HG03064 (cell line): Measurements from ENCODE around the gene MARCHF7.
"Not testable (repeated sequence)": the region's sequence is repeated elsewhere in the genome, so short reads cannot be mapped to it uniquely, and the experiment has no call there.

Source experiments
- ATAC-seq: cut with Tn5 transposase; IDR thresholded peaks from one replicate; pipeline ENCODE4 v1.9.1; 2021; ENCODE audit warnings: low read depth; ENCODE audit not compliant: unreplicated experiment

The MARCHF7 gene

DNA sequence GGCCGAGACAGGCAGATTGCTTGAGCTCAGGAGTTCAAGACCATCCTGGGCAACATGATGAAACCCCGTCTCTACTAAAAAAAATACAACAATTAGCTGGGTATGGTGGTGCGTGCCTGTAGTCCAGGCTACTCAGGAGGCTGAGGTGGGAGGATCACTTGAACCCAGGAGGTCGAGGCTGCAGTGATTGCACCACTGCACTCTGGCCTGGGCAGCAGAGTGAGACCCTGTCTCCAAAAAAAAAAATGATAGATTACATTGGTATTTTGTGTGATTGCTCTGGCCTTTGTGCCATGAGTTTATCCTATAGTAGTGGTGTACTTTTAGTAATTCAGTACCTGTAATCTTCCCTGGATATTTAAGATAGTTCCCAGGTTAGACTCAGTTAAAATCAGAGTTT is 4.1 kb downstream of the MARCHF7 start:
- ATAC-seq: not testable (repeated sequence)

DNA sequence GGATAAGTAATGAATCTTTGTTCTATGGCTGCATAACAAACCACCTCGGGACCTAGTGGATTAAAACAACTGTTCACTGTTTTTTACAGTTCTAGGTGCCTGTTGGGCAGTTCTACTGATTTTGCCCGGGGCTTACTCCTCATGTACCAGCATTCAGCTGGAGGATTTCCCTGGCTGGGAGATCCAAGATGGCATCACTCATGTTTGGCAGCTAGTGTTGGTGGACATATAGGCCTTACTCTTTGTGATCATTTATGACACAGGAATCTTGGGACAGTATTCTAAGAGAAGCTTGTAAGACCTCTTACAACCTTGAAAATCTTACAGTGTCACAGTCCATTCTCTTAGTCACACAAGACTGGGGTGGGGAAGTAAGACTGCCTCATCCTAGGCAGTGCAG is 4.6 kb downstream of the MARCHF7 start:
- ATAC-seq: no peak

GRCh38 chr2:159720676-159721075 is 8.4 kb downstream of the MARCHF7 start:
- no peak for ATAC-seq

- no peak for ATAC-seq
Observed at GRCh38 chr2:159722580-159722979, 10.3 kb downstream of the MARCHF7 start.

- ATAC-seq: not testable (repeated sequence)
Observed at GRCh38 chr2:159724795-159725572, 12.7 kb downstream of the MARCHF7 start.

DNA sequence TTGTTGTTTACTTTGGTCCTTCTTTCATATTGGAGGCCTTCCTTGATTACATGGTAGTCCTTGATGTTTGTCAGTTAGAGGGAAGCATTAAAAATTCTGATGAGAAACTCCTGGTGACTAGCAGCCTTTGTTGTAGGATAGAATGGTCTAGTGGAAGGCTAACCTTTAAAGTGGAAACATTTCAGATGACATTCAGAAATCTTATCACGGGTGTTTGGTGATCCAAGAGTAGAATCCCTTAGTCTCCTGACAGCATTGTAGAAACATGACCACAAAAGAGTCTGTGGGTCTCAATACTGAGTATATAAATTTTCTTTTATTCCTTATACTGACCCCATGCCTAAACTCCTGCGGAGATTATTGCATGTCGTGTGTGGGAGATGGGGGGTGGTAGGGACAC is 13.4 kb downstream of the MARCHF7 start:
- no peak for ATAC-seq

GRCh38 chr2:159728629-159729028 is 16.3 kb downstream of the MARCHF7 start:
- no peak for ATAC-seq

DNA sequence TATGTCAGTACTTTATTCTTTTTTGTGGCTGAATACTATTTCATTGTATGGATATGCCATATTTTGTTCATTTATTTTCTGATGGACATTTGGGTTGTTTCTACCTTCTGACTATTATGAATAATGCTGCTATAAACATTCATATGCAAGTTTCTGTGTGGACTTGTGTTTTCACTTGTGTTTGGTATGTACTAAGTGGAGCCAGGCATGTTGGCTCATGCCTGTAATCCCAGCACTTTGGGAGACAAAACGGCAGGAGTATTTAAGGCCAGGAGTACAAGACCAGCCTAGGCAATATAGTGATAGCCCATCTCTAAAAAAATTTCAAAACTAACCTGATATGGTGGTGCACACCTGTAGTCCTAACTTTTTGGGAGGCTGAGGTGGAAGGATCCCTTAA is 23.3 kb downstream of the MARCHF7 start:
- ATAC-seq: no peak

DNA sequence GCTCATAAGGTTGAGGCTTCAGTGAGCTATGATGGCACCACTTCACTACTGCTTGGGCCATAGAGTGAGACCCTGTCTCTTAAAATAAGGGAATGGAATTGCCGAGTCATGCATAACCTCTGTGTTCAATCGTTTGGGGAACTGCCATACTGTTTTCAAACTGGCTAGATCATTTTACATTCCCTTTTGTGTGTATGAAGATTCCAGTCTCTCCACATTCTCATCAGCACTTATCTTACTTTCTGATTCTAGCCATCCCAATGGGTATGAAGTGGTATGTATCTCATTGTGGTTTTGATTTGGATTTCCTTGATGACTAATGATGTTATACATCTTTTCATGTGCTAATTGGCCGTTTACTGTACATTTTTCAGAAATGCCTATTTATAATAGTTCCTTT is 23.7 kb downstream of the MARCHF7 start:
- no peak for ATAC-seq

- ATAC-seq: no peak
Observed at GRCh38 chr2:159737292-159737916, 25.1 kb downstream of the MARCHF7 start.

- ATAC-seq: no peak
Observed at GRCh38 chr2:159737917-159738296, 25.6 kb downstream of the MARCHF7 start.

DNA sequence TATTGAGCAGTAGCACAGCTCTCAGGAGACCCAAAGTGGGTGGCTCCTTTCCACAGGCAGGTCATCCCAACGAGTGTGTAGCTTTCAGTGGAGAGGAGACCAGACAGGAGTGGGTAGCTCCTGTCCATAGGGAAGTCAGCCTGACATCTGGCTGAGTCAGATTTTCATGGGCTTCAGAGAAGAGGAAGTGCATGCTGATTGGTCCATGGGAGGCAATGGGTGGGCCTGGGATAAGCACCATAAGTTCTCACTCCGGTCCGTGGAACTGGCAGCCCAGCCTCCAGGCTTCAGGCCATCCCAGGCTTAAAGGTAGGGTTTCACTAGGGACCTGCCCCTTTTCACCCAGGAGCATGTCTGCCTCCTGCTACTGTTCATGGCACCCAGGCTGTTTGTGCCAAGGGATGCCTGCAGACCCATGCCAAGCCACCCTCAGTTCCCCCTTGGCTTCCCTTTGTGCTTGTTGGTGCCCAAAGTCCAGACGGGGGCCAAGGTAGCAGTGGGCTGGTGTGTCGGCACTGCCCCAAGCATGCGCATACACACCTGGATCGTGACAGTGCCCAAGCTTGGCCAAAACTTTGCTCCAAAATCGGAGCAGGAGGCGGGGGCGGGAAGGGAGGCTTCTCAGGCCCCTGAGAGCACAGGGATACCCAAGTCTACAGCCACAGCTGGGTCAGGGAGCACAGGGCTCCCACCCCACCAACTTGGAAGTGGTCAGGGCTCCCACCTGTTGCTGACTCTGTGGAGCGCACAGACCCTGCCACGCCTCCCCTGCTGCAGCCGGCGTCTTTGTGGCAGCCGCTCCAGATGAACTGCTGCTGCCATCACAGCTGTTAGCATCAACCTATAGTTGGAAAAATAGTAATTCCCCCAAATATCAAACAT is 26.4 kb downstream of the MARCHF7 start:
- ATAC-seq: no peak

DNA sequence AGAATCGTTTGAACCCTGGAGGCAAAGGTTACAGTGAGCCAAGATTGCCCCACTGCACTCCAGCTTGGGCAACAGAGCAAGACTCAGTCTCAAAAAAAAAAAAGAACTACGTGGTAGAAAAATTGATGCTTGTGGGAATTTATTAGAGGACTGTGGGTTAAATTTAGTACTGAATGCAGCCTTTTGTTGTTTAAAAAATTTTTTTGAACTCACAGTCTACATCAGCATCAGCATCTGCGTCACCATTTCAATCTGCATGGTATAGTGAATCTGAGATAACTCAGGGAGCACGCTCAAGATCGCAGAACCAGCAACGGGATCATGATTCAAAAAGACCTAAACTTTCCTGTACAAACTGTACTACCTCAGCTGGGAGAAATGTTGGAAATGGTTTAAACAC is 30.5 kb downstream of the MARCHF7 start:
- ATAC-seq: no peak

GRCh38 chr2:159744363-159744762 is 32.1 kb downstream of the MARCHF7 start:
- ATAC-seq: no peak

DNA sequence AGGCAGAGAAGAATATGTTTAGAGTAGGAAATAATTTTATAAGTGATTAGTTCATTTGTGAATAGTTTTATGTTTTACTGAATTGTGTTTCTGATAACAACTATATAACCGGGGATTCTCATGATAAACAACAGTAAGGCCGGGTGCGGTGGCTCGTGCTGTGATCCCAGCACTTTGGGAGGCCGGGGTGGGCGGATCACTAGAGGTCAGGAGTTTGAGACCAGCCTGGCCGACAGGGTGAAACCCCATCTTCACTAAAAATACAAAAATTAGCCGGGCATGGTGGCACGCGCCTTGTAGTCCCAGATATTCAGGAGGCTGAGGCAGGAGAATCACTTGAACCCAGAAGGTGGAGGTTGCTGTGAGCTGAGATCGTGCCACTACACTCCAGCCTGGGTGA is 32.9 kb downstream of the MARCHF7 start:
- ATAC-seq: not testable (repeated sequence)

DNA sequence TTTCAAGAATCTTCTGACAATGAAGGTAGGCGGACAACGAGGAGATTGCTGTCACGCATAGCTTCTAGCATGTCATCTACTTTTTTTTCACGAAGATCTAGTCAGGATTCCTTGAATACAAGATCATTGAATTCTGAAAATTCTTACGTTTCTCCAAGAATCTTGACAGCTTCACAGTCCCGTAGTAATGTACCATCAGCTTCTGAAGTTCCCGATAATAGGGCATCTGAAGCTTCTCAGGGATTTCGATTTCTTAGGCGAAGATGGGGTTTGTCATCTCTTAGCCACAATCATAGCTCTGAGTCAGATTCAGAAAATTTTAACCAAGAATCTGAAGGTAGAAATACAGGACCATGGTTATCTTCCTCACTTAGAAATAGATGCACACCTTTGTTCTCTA is 35.8 kb downstream of the MARCHF7 start:
- ATAC-seq: no peak

DNA sequence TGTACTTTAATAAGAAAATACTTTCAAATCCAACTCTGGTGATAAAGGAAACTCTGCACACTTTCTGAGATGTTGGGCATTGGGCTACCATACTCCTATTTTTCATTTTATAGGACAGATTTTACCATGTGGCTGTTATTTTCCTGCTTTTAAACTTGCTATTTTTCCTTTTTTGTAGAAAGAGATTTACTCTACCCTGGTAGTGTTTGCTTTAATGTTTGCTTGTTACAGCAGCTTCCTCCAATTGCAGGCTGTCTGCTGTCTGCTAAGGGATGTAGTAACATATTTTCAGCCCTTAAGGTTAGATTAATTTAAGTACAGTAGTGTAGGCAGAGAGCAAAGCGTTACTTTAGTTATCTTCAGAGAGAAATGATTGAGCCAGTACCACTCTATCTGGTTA is 38.6 kb downstream of the MARCHF7 start:
- ATAC-seq: no peak

DNA sequence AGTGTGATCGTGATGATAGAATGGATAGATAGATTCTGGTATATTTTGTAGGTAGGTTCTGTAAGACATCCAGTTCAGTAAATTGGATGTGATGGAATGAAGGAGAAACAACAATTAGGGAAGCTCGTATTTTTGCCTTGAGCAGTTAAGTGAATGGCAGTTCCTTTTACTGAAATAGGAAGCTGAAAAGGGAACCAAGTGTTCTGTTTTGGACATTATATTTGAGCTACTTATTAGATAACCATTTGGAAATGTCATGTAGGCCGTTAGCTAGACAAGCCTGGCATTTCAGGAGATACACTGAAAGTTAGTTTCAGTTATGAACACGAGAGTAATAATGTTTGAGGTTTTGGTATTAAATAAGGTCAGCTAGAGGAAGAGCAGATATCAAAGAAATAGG is 41.5 kb downstream of the MARCHF7 start:
- ATAC-seq: no peak

DNA sequence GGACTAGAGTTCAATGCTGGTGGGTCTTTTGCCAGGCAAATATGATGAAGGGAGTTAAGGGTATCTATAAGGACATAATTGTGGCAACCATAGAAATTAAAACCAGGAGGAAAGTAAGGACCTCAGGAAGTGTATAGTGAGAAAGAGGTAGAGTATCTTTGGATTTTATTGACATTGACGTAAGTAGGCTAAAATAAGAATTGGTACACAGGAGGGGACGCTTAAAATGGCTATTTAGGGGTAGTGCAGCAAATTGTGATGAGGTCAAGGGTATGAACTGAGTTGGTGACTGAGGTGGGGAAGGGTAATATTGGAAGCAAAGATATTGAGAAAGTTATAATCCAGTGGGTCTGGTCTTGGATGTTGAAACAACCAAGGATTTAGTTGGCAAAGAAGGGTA is 42.7 kb downstream of the MARCHF7 start:
- no peak for ATAC-seq

- no peak for ATAC-seq
Observed at GRCh38 chr2:159755788-159756187, 43.5 kb downstream of the MARCHF7 start.

- ATAC-seq: no peak
Observed at GRCh38 chr2:159758239-159758638, 45.9 kb downstream of the MARCHF7 start.
